Non-pigmented ciliary epithelial cell (primary cell): ENCODE measurements around the gene SOD1.
"Not testable (repeated sequence)": the region's sequence is repeated elsewhere in the genome, so short reads cannot be mapped to it uniquely, and the experiment has no call there.

ENCODE experiments used
- DNase-seq: peaks from one replicate; pipeline ENCODE4 v3.0.0-alpha.2; 2010; ENCODE audit warnings: low read depth

SOD1 gene

DNA sequence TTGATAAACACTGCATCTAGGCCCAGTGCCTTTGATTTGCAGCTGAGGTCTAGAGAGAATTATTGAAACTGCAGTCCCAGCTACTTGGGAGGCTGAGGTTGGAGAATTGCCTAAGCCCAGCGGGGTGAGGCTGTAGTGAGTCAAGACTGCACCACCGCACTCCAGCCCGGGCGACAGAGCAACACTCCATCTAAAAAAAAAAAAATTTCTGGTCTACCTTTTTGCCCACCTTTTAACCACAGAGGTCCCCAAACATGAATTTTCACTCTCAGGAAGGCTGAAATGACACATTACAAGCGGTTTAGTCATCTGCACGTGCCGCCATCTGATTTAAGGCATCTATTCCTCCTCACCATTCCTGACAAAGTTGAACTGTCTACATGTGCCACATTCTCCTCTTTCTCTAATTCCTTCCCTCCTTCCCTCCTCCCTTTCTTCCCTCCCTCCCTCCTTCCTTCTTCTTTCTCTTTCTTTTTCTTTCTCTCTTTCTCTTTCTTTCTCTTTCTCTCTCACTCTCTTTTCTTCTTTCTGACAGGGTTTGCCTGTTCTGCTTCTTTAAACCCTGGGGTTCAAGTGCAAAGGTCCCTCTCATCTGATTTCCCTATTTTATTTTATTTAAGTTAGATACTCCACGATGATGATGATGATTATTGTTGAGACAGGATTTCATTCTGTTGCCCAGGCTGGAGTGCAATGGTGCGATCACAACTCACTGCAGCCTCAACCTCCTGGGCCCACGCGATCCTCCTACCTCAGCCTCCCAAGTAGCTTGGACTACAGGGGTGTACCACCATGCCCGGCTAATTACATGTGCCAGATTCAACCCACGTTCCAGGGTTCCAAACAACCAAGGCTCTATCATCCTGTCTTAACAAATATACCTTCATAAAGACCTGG is 3.0 kb upstream of the SOD1 start:
- no peak for DNase-seq

DNA sequence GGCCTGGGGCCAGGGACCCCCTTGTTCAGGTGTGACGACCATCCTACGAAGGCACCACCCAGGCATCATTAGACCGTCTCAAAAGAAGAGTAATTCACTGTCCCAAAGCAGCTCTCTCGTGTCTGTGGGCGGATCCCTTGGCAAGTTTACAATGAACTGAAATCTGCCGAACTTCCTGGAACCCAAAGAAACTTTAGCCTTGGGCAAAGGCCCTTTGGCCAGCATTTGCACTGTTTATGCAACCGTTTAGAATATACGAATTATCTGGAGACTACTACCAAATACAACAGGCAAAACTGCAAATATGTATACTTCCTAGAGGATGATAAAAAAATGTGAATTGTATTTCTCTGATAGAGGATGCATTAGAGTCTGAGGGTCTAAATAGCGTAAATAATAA is 1.4 kb upstream of the SOD1 start:
- no peak for DNase-seq

GRCh38 chr21:31659286-31659535 is 282 bp upstream of the SOD1 start:
- no peak for DNase-seq

DNA sequence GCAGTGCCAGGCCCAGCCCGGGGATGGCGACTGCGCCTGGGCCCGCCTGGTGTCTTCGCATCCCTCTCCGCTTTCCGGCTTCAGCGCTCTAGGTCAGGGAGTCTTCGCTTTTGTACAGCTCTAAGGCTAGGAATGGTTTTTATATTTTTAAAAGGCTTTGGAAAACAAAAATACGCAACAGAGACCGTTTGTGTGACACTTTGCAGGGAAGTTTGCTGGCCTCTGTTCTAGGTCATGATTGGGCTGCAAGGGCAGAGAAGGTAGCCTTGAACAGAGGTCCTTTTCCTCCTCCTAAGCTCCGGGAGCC is 719 bp downstream of the SOD1 start:
- no peak for DNase-seq

DNA sequence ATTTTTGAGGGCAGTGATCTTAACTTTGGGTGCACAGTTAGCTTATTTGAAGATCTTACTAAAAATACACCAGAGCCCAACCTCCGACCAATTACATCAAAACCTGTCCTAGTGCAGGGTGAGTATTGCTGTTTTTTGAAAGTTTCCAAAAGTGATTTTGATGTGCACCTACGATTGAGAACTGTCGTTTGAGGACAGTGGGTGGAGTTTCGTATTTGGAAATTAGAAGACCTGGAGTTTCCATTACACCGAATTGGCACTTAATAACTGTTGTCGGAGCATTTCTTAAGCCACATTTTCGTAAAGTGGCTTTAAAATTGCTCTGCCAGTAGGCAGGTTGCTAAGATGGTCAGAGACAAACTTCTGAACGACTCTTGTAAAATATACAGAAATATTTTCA is 1.1 kb downstream of the SOD1 start:
- no peak for DNase-seq

DNA sequence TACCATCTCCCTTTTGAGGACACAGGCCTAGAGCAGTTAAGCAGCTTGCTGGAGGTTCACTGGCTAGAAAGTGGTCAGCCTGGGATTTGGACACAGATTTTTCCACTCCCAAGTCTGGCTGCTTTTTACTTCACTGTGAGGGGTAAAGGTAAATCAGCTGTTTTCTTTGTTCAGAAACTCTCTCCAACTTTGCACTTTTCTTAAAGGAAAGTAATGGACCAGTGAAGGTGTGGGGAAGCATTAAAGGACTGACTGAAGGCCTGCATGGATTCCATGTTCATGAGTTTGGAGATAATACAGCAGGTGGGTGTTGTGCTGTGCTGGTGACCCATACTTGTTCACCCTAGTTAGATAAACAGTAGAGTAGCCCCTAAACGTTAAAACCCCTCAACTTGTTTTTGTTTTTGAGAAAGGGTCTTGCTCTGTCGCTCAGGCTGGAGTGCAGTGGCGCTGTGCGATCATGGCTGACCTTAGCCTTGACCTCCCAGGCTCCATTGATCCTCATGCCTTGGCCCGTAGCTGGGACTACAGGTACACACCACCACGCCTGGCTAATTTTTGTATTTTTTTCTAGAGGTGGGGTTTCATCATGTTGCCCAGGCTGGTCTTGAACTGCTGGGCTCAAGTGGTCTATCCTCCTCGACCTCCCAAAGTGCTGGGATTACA is 4.2 kb downstream of the SOD1 start:
- no peak for DNase-seq

DNA sequence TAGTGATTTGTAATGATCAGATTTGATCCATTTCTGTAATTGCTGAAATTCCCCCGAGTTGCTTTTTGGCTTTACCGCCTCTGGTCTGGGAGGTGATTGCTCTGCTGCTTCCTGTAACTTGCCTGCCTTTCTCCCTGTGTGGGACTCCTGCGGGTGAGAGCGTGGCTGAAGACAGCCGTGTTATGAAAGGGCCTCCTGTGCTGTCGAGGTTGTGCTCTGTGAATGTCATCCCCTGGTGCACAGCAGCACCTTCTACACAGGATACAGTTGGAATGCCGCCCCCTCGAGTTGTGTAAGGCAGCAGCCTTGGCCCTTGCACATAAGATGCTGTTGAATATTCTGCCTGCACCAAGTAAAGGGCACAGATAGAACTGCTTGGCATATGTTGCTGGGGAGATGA is 5.9 kb downstream of the SOD1 start:
- DNase-seq: no peak

DNA sequence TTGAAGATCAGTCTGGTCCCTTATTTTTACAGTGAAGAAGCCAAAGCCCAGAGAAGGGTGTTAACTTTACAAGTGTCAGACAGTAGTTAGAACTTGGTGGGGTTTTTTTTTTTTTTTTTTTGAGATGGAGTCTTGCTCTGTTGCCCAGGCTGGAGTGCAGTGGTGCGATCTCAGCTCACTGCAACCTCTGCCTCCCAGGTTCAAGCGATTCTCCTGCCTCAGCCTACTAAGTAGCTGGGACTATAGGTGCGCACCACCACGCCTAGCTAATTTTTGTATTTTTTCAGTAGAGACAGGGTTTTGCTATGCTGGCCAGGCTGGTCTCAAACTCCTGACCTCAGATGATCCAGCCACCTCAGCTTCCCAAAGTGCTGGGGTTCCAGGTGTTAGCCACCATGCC is 6.4 kb downstream of the SOD1 start:
- not testable (repeated sequence) for DNase-seq

DNA sequence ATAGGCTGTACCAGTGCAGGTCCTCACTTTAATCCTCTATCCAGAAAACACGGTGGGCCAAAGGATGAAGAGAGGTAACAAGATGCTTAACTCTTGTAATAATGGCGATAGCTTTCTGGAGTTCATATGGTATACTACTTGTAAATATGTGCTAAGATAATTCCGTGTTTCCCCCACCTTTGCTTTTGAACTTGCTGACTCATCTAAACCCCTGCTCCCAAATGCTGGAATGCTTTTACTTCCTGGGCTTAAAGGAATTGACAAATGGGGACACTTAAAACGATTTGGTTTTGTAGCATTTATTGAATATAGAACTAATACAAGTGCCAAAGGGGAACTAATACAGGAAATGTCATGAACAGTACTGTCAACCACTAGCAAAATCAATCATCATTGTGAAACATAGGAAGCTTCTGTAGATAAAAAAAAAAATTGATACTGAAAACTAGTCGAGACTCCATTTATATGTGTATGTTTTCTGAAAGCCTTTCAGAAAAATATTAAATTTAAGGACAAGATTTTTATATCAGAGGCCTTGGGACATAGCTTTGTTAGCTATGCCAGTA is 7.0 kb downstream of the SOD1 start:
- no peak for DNase-seq

GRCh38 chr21:31667132-31667531 is 7.6 kb downstream of the SOD1 start:
- no peak for DNase-seq

DNA sequence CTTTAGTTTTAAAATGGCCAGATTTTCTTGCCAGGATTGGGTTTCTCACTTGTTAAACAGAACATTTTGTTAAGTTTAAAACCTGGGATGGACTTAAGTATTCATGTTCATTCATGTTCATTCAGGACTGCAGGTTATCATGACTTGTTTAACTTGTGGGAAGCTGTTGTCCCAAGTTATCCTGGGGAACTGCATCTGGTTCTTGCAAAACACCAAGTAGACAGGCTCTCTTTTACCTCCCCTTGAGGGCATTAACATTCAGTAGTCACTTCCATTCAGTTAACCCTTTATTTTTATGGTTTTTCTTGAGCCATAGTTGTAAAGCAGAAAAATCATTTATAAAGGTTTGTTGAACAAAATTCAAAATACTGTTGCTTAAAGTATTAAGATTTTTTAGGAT is 8.1 kb downstream of the SOD1 start:
- no peak for DNase-seq

DNA sequence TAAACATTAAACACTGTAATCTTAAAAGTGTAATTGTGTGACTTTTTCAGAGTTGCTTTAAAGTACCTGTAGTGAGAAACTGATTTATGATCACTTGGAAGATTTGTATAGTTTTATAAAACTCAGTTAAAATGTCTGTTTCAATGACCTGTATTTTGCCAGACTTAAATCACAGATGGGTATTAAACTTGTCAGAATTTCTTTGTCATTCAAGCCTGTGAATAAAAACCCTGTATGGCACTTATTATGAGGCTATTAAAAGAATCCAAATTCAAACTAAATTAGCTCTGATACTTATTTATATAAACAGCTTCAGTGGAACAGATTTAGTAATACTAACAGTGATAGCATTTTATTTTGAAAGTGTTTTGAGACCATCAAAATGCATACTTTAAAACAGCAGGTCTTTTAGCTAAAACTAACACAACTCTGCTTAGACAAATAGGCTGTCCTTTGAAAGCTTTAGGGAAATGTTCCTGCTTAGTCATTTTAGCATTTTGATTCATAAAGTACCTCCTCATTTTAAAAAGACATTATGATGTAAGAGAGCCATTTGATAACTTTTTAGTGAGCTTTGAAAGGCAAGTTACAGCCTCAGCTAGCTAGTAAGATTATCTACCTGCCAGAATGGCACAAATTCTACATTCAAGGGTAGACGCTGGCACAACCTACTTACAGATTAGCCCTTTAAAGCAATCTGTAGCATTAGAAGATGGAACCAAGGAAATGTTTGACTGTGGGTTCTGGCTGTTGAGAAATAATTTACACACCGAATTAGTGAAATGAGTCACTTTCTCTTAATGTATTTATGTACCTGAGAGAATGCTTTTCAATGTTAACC is 9.4 kb downstream of the SOD1 start:
- DNase-seq: no peak

- DNase-seq: no peak
Measured at GRCh38 chr21:31670070-31670469, 10.6 kb downstream of the SOD1 start.

- no peak for DNase-seq
Measured at GRCh38 chr21:31671146-31671716, 11.7 kb downstream of the SOD1 start.

- DNase-seq: no peak
Measured at GRCh38 chr21:31671931-31672330, 12.4 kb downstream of the SOD1 start.

DNA sequence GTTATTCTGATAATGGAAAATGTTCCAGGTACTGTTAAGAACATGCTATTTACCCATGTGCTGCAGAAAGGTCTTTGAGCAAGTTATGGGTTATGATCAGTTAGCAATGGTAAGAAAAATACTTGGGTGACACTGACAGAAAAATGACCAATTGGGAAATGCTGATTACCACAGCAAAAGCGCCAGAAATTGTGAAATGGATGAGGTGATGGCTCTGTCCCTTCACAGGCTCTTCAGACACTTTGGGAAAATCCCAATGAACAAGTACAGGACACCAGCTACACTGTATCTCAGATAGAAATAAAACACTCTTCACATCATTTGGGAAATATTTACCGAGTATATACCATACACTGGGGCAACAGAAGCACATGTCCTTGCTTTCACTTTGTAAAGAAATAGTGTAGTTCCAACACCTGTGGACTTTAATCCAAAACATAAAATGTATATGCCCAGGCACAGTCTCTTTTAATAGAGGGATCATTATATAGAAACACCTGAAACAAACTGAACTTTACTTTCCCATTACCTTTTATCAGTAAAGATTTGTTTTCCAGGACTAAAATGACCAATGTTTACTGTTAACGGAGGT is 13.9 kb downstream of the SOD1 start:
- no peak for DNase-seq

GRCh38 chr21:31675318-31675717 is 15.8 kb downstream of the SOD1 start:
- DNase-seq: no peak

- DNase-seq: no peak
Measured at GRCh38 chr21:31675960-31676359, 16.5 kb downstream of the SOD1 start.

- no peak for DNase-seq
Measured at GRCh38 chr21:31677047-31677446, 17.6 kb downstream of the SOD1 start.

- DNase-seq: no peak
Measured at GRCh38 chr21:31678478-31678877, 19.0 kb downstream of the SOD1 start.

DNA sequence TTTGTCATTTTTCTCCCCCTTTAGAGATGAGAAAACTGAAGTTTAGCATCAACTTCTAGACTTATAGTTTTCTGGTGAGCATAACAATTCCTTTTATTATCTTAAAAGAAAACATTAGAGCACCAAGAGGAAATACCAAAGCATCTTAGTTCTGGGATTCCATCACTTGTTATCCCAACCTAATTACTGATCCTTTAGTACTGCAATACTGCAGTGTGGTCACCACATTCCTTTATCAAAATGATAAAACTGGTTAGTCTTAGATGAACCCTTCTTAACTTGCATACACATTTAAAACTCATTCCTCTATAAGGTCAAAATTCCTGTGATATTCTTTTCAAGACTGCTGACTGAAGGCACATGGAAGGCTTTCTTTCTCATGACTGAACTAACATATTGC is 23.1 kb downstream of the SOD1 start:
- DNase-seq: peak; percentile 41

DNA sequence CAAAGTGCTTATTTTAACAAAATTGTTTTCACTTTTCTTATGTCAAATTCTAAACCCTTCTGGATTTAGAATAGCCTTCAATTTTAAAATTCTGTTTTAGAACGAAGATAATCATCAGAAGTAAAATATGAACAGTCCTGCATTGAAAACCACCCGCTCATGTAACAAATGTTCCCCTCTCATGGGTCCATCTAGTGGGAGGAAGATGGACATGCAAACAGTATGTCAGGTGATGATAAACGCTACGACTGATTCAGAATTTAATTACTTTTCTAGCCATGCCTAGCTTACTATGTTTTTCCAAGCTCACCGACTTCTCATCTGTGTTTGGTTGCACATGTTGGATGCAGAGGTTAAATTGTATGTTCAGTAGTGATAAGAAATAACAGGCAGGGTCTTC is 23.5 kb downstream of the SOD1 start:
- no peak for DNase-seq
